Measurements from ENCODE around the gene CLIP4.

DNA sequence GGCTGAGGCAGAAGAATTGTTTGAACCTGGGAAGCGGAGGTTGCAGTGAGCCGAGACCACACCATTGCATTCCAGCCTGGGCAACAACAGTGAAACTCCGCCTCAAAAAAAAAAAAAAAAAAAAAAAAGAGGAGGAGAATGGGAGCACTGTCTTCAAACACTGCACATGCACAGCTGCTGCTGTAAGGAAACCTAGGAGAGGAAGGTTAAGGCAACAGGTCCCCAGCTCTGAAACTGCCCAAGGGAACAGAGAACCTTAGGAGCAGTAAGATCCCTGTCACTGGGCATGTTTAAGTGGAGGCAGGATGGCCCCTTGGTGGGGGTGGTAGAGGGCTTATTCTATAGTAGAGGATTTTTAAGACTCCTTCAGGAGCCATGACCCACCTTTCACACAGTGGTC lies 111.2 kb downstream of the CLIP4 start:
- TF ChIP-seq, protein P1, sequence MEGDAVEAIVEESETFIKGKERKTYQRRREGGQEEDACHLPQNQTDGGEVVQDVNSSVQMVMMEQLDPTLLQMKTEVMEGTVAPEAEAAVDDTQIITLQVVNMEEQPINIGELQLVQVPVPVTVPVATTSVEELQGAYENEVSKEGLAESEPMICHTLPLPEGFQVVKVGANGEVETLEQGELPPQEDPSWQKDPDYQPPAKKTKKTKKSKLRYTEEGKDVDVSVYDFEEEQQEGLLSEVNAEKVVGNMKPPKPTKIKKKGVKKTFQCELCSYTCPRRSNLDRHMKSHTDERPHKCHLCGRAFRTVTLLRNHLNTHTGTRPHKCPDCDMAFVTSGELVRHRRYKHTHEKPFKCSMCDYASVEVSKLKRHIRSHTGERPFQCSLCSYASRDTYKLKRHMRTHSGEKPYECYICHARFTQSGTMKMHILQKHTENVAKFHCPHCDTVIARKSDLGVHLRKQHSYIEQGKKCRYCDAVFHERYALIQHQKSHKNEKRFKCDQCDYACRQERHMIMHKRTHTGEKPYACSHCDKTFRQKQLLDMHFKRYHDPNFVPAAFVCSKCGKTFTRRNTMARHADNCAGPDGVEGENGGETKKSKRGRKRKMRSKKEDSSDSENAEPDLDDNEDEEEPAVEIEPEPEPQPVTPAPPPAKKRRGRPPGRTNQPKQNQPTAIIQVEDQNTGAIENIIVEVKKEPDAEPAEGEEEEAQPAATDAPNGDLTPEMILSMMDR (IDR thresholded peaks at IDR 0.05): no peak
- TF ChIP-seq POLR2A (IDR thresholded peaks at IDR 0.05): no peak

All from transverse colon (tissue), 3 donors.